Activated CD8-positive, alpha-beta T cell treated with anti-CD3 and anti-CD28 coated beads, Interleukin-2, amount 10 ng/mL, durations not matched to agents 7 days and 5 days (primary cell): ENCODE data around the gene DHCR24. TPM values are rescaled to one million over a fixed set of nuclear protein-coding genes. Genes with fewer than 3 reads are reported as not detected.

Experiments
- ATAC-seq: fragments of 150-1000 bp; cut with Tn5 transposase; one replicate; pipeline ENCODE4 v1.10.0; 2021; ENCODE audit warnings: moderate library complexity
- CTCF ChIA-PET: fragments of 350-600 bp; sonication (Branson Sonifier 250); formaldehyde crosslinking; loops from one replicate; lab custom pipeline; 2021; ENCODE audit warnings: antibody characterized with exemption; lab: Charles Lee
- POLR2A ChIA-PET: fragments of 350-600 bp; sonication (Branson Sonifier 250); formaldehyde crosslinking; loops from one replicate; lab custom pipeline; 2021; ENCODE audit warnings: antibody characterized with exemption; lab: Charles Lee
- DNase-seq: peaks from one replicate; pipeline ENCODE4 v3.0.0-alpha.2; 2020
- H3K27ac Mint-ChIP-seq: one replicate; pipeline ENCODE4 v1.8.0; 2021; ENCODE audit warnings: mild to moderate bottlenecking, mixed read lengths
- H3K27me3 Mint-ChIP-seq: one replicate; pipeline ENCODE4 v1.8.0; 2021; ENCODE audit warnings: low read depth, mixed read lengths
- H3K36me3 Mint-ChIP-seq: one replicate; pipeline ENCODE4 v1.8.0; 2021; ENCODE audit warnings: low read depth, mixed read lengths
- H3K4me1 Mint-ChIP-seq: one replicate; pipeline ENCODE4 v1.8.0; 2021; ENCODE audit warnings: low read depth, mixed read lengths
- H3K4me3 Mint-ChIP-seq: one replicate; pipeline ENCODE4 v1.8.0; 2021; ENCODE audit warnings: mild to moderate bottlenecking, mixed read lengths
- H3K9me3 Mint-ChIP-seq: one replicate; pipeline ENCODE4 v1.8.0; 2022; ENCODE audit warnings: mixed read lengths; ENCODE audit not compliant: insufficient read depth
- total RNA-seq, 2 experiments: library from RNA; stranded (reverse); gene quantifications; one replicate each; pipeline ENCODE4 v1.2.3, GENCODE V29; 2021

The DHCR24 gene
- total RNA-seq, 2 experiments from 2014 or later, result 140 to 151 TPM

DNA sequence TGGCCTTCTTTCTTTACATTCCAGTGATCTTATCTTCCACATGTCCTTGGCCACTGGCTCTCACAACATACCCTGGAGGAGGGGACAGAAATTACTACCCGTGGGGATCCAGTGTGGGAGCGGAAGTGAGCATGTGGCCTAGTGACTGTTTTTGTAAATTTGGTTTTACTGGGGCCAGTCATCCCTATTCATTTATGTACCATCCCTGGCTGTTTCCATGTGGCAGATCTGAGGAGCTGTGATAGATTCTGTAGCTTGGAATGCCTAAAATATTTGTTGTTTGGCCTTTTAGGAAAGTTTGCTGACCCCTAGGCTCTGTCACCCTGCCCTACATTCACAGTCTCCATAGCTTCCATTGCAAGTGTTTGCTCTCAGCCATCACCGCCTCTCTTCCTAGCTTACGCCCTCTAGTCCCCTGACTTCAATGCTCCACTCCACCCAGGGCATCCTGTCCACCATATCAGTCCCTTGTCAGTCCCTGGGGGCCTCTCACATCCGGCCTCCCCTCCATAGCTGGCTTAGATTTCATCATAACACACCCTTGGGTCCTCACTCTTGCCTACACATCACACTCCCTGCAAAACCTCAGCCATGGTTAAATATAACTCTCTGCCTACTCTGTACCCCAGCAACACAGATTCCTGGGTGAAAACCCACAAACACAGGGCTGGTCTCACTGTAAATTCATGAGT, 25.8 kb downstream of the DHCR24 start:
- H3K4me3 Mint-ChIP-seq, result no peak overlapping the region
- CTCF ChIA-PET, result no interaction called here
- H3K9me3 Mint-ChIP-seq, result no peaks in the 10 kb centered on the region
- H3K4me1 Mint-ChIP-seq, result peaks cover 21% of the 10 kb centered on the region
- H3K27ac Mint-ChIP-seq, result peak overlapping the region; percentile 64
- DNase-seq (no peak), ATAC-seq (peak; percentile 23)
- POLR2A ChIA-PET, result interaction anchor here (0.6 kb wide), 1 partner anchor 84 kb away, joined by 3 read pairs; no protein-coding TSS in a partner anchor
- peaks cover 61% of the 10 kb centered on the region for H3K36me3 Mint-ChIP-seq
- H3K27me3 Mint-ChIP-seq, result no peaks in the 10 kb centered on the region

DNA sequence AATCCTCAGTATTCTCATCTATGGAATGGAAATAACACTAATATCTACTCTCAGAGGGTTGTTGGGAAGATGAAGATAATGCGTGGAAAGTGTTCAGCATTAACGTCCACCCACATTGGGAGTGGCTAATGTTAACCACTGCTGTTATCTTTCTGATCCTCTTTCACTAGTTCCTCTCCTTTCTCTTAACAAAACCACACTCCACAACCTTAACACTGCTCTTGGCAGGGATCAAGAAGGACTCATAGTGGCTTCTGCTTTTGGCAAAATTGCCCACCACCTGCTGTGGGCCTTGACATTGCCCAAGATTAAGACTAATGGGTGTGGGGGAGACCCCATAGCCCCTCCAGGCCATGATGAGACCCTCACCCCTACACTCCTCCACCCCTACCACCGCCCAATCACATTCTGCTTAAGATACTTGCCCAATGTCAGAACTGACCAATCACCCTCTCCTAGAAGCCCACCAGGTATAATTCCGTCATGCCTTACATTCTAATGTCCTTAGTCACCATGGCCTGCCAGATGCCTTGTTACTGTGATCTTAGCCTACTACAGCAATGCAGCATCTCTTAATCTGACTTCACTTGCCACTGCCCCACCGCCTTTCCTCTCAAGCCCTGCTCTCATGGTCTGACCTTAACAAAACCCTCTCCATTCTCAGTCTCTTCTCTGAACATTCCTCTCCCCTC, 27.1 kb downstream of the DHCR24 start:
- H3K27me3 Mint-ChIP-seq, result no peaks in the 10 kb centered on the region
- ChIA-PET CTCF (no interaction called here), POLR2A (no interaction called here)
- no peak overlapping the region for H3K4me3 Mint-ChIP-seq
- no peak overlapping the region for H3K27ac Mint-ChIP-seq
- H3K36me3 Mint-ChIP-seq, result peaks cover 61% of the 10 kb centered on the region
- peaks cover 21% of the 10 kb centered on the region for H3K4me1 Mint-ChIP-seq
- no peaks in the 10 kb centered on the region for H3K9me3 Mint-ChIP-seq
- DNase-seq, result no peak
- ATAC-seq, result no peak

- H3K4me3 Mint-ChIP-seq, result no peak overlapping the region
- H3K27ac Mint-ChIP-seq, result no peak overlapping the region
- H3K27me3 Mint-ChIP-seq, result no peaks in the 10 kb centered on the region
- no peaks in the 10 kb centered on the region for H3K9me3 Mint-ChIP-seq
- no peak for DNase-seq
- POLR2A ChIA-PET, result no interaction called here
- peaks cover 54% of the 10 kb centered on the region for H3K36me3 Mint-ChIP-seq
- ATAC-seq, result no peak
- CTCF ChIA-PET, result no interaction called here
- peaks cover 21% of the 10 kb centered on the region for H3K4me1 Mint-ChIP-seq
Observed at GRCh38 chr1:54857746-54858561, 29.0 kb downstream of the DHCR24 start.

DNA sequence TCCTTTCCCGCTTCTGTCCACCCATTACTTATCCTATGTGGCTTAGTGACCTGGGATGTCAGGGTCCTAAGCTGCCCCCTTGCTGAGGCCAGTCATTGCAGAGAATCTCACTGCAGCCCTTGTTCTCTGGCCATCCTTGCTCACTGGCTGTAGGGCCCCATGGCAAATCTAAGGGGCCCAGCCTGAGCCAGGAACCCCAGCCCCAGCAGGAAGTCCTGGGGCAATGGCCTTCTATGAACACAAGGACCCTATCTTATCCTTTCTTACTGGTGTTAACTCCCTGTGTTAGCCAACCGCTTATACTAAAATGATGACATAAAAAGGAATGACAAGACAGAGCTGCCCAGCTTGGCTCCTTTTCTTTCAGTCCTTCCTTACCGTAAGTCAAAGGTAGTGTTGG, 29.9 kb downstream of the DHCR24 start:
- peaks cover 49% of the 10 kb centered on the region for H3K36me3 Mint-ChIP-seq
- no peak for ATAC-seq
- no peaks in the 10 kb centered on the region for H3K9me3 Mint-ChIP-seq
- H3K4me3 Mint-ChIP-seq, result no peak overlapping the region
- H3K27me3 Mint-ChIP-seq, result no peaks in the 10 kb centered on the region
- peaks cover 16% of the 10 kb centered on the region for H3K4me1 Mint-ChIP-seq
- CTCF ChIA-PET, result no interaction called here
- no peak overlapping the region for H3K27ac Mint-ChIP-seq
- no peak for DNase-seq
- POLR2A ChIA-PET, result no interaction called here

DNA sequence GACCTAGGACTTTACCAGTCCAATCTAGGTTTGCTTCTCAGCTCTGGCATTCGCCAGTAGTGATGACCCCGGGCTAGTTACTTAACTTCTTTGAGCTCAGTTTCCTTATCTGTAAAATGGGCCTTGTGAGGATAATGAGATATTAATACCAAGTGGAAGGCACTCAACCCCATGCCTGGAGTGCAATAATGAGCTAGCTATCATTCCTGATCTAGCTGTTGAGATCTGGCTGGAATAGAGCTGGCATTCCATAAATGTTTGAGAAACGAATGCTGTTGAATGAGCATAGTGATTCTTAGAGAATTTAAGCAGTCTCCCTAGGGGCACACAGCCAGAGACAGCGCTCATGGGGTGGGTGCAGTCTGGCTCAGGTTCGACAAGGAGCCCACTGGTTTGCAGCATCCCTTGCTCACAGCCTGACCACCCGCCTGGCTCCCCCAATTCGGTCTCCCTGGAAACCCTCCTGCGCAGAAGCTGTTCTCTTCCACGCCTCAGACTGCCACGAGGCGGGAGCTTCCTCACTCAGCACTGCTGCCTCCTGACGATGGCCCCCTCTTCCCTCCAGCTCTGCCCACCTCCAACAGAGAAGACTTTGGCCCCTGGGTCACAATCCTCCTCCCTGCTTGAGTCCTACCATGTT, 32.5 kb downstream of the DHCR24 start:
- H3K36me3 Mint-ChIP-seq, result peaks cover 50% of the 10 kb centered on the region
- no peaks in the 10 kb centered on the region for H3K9me3 Mint-ChIP-seq
- H3K4me3 Mint-ChIP-seq, result no peak overlapping the region
- DNase-seq, result no peak
- ATAC-seq, result no peak
- CTCF ChIA-PET, result no interaction called here
- no peaks in the 10 kb centered on the region for H3K27me3 Mint-ChIP-seq
- POLR2A ChIA-PET, result no interaction called here
- H3K27ac Mint-ChIP-seq, result no peak overlapping the region
- H3K4me1 Mint-ChIP-seq, result no peaks in the 10 kb centered on the region

GRCh38 chr1:54853793-54854370, 33.1 kb downstream of the DHCR24 start:
- no peak for ATAC-seq
- CTCF ChIA-PET, result no interaction called here
- Mint-ChIP-seq H3K27ac (no peak overlapping the region), H3K9me3 (no peaks in the 10 kb centered on the region), H3K27me3 (no peaks in the 10 kb centered on the region), H3K4me3 (no peak overlapping the region), H3K36me3 (peaks cover 53% of the 10 kb centered on the region), H3K4me1 (no peaks in the 10 kb centered on the region)
- POLR2A ChIA-PET, result no interaction called here
- no peak for DNase-seq

DNA sequence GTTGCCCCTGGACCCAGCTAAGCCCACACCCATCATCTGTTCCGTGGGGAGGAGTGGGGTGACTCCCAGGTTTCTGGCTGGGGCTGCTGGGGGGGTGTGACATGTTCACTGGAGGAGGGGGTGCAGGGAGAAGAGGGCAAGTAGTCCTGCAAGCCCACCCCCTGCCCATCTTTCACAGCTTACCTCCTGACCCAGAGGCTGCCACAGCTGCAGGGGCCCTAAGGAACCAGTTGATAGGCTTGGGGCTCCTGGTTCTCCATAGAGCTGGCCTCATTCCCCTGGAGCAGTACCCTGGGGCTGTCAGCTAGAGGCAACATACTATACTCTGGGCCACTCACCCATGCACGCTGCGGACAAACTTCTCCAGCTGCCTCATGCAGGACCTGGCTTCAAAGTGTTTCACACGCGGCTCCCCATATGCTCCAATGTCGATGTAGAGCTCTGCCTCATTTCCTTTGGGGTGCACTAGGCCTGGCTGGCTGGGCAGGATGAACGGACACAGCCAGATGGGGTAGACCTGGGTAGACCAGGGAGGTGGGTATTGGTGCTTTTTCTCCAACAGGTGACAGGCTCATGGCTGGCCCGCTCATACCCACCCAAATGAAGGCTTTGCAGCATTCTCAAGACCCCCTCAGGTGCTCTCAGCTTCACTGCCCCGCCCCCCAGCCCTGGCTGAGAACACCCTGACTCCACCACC, 33.8 kb downstream of the DHCR24 start:
- DNase-seq (no peak), ATAC-seq (no peak)
- no peaks in the 10 kb centered on the region for H3K27me3 Mint-ChIP-seq
- H3K4me1 Mint-ChIP-seq, result no peaks in the 10 kb centered on the region
- H3K36me3 Mint-ChIP-seq, result peaks cover 55% of the 10 kb centered on the region
- POLR2A ChIA-PET, result no interaction called here
- CTCF ChIA-PET, result no interaction called here
- H3K4me3 Mint-ChIP-seq, result no peak overlapping the region
- no peaks in the 10 kb centered on the region for H3K9me3 Mint-ChIP-seq
- no peak overlapping the region for H3K27ac Mint-ChIP-seq

DNA sequence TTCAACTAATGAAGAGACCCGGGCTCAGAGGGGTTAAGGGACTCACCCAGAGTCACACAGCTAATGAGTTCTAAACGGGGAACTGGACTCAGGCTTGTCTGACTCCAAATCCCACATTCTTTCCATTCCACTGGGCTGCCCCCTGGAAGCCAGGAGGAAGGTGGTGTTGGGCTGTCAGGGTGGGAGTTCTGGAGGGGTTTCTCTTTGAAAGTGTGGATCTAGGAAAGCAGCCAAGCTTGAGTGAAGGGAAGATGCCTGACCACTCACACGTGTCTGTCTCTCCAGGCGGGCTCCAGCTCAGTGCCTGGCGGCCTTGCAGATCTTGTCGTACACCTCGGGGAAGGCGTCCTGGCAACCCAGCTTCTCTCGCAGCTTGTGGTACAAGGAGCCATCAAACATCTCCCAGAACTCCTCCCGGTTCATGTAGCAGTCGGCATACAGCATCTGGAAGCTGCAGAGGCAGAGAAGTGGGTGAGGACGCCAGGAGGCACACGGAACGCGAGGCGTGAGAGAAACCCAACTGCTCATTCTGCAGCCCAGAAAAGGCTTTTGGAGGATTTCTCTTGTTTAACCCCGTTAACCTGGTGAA, 35.0 kb downstream of the DHCR24 start:
- H3K9me3 Mint-ChIP-seq, result no peaks in the 10 kb centered on the region
- H3K36me3 Mint-ChIP-seq, result peaks cover 59% of the 10 kb centered on the region
- H3K4me3 Mint-ChIP-seq, result no peak overlapping the region

DNA sequence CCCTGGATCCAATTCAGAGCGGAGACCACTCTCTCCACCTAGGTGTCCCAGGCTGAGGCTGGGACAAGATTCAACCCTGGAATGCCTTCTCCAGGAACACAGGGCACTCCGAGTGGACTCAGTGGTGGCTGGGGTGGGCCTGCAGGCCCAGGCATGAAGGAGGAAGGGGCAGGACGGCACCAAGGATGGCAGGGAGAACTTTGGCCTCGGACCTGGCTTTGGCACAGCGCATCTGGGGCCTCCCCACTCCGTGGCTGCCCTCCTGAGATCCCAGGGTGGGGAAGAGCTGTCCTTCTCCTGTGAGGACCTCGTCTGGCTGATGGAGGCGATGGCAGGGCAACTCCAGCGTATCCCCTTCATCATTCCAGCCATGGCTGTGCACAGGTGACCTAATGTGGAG, 35.6 kb downstream of the DHCR24 start:
- CTCF ChIA-PET, result interaction anchor here (1.3 kb wide), 1 partner anchor 51 kb away, joined by 3 read pairs; the partner anchor contains the start of gene TTC22
- DNase-seq (no peak), ATAC-seq (no peak)
- Mint-ChIP-seq H3K27me3 (no peaks in the 10 kb centered on the region), H3K27ac (no peak overlapping the region), H3K9me3 (no peaks in the 10 kb centered on the region), H3K36me3 (peaks cover 58% of the 10 kb centered on the region), H3K4me1 (no peaks in the 10 kb centered on the region), H3K4me3 (no peak overlapping the region)
- POLR2A ChIA-PET, result no interaction called here

More for the DNA sequence above, 35.0 kb downstream of the DHCR24 start:
- Mint-ChIP-seq H3K27ac (no peak overlapping the region), H3K4me1 (no peaks in the 10 kb centered on the region), H3K27me3 (no peaks in the 10 kb centered on the region)
- POLR2A ChIA-PET, result no interaction called here
- DNase-seq, result no peak
- CTCF ChIA-PET, result no interaction called here
- ATAC-seq, result no peak

DNA sequence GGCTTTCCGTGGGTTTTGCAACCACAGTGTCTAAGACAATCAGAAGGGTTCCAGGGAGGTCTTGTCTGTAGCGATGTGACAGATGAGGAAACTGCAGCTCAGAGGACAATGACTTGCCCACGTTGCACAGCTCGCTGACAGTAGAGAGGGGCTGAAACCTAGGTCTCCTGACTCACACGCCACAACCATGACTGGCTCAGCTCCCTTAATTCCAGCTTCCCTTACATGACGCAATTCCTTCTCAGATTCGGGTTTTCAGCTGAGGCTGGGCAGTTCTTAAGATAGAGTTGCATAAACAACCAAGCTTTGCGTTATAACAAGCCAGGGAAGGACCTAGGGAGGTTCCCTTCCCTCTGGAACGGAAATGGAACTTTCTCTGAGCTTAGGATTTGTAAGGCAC, 36.3 kb downstream of the DHCR24 start:
- ChIA-PET POLR2A (no interaction called here), CTCF (interaction anchor here (1.3 kb wide), 1 partner anchor 50 kb away, joined by 3 read pairs; the partner anchor contains the start of gene TTC22)
- Mint-ChIP-seq H3K36me3 (peaks cover 54% of the 10 kb centered on the region), H3K4me3 (no peak overlapping the region), H3K27ac (no peak overlapping the region), H3K4me1 (no peaks in the 10 kb centered on the region), H3K9me3 (no peaks in the 10 kb centered on the region), H3K27me3 (no peaks in the 10 kb centered on the region)
- DNase-seq (no peak), ATAC-seq (no peak)
